ENCODE results near the gene NEK5. TPM values are rescaled to one million over a fixed set of nuclear protein-coding genes. Genes with fewer than 3 reads are reported as not detected.
"Not testable (repeated sequence)": the region's sequence is repeated elsewhere in the genome, so short reads cannot be mapped to it uniquely, and the experiment has no call there.

Gene NEK5
- not detected for total RNA-seq

GRCh38 chr13:52128714-52129700 lies at the start of gene NEK5:
TSS of gene NEK5 (minus strand) at chr13:52129073. CDS start at chr13:52127482, 1,591 bp downstream.
- Histone ChIP-seq H3K4me3 (peak within 1 kb of the TSS; percentile 68 to 78), H3K27ac (peak within 1 kb of the TSS; percentile 36 to 41), H3K36me3 (peaks cover 8 to 20% of the 10 kb centered on the region in 2 donors), H3K9me3 (no peaks in the 10 kb centered on the region), H3K4me1 (peaks cover 0 to 3% of the 10 kb centered on the region in 2 donors), H3K27me3 (no peaks in the 10 kb centered on the region)
- intact Hi-C loops (cut with DNase I) = loop anchor here (1.0 to 5.0 kb wide), 4 partner anchors 117 to 314 kb away; partner anchors contain the start of genes ALG11 and TMEM272
- peak in 1 of 2 donors; percentile 78 for DNase-seq (ENCODE audit: low spot score in 2 of 2)
- TF ChIP-seq CTCF (IDR thresholded peaks at IDR 0.05) = peak; percentile 44 to 85 (median 75)

- Histone ChIP-seq H3K4me3 (no peak overlapping the region), H3K36me3 (peaks cover 11 to 25% of the 10 kb centered on the region in 2 donors), H3K27ac (no peak overlapping the region), H3K27me3 (no peaks in the 10 kb centered on the region), H3K4me1 (no peaks in the 10 kb centered on the region), H3K9me3 (no peaks in the 10 kb centered on the region)
- no peak for DNase-seq (ENCODE audit: low spot score in 2 of 2)
- intact Hi-C loops (cut with DNase I) = no loop called here
- TF ChIP-seq CTCF (IDR thresholded peaks at IDR 0.05) = no peak
These were observed 48.4 kb upstream of the NEK5 start for GRCh38 chr13:52177276-52177675.

- H3K27ac ChIP-seq; H3K4me1 ChIP-seq; H3K27me3 ChIP-seq; H3K4me3 ChIP-seq; intact Hi-C loops (cut with DNase I); H3K9me3 ChIP-seq; DNase-seq (ENCODE audit: low spot score in 2 of 2): not testable (repeated sequence)
- peaks cover 21 to 38% of the 10 kb centered on the region in 2 donors for H3K36me3 ChIP-seq
These were observed 45.1 kb upstream of the NEK5 start for GRCh38 chr13:52173970-52174369.

- H3K36me3 ChIP-seq = peaks cover 27 to 44% of the 10 kb centered on the region in 2 donors
- no peak overlapping the region for H3K27ac ChIP-seq
- no peak for TF ChIP-seq CTCF (IDR thresholded peaks at IDR 0.05)
- no peaks in the 10 kb centered on the region for H3K9me3 ChIP-seq
- intact Hi-C loops (cut with DNase I) = no loop called here
- no peak for DNase-seq (ENCODE audit: low spot score in 2 of 2)
- no peaks in the 10 kb centered on the region for H3K4me1 ChIP-seq
- no peaks in the 10 kb centered on the region for H3K27me3 ChIP-seq
- no peak overlapping the region for H3K4me3 ChIP-seq
These were observed 44.5 kb upstream of the NEK5 start for GRCh38 chr13:52173373-52173772.

- DNase-seq (ENCODE audit: low spot score in 2 of 2); H3K4me1 ChIP-seq; H3K9me3 ChIP-seq; intact Hi-C loops (cut with DNase I); H3K27me3 ChIP-seq; H3K27ac ChIP-seq; H3K4me3 ChIP-seq: not testable (repeated sequence)
- H3K36me3 ChIP-seq = peaks cover 31 to 53% of the 10 kb centered on the region in 2 donors
These were observed 42.8 kb upstream of the NEK5 start for GRCh38 chr13:52171686-52172085.

GRCh38 chr13:52170828-52171391 lies 42.0 kb upstream of the NEK5 start:
- H3K27ac ChIP-seq; H3K27me3 ChIP-seq; H3K9me3 ChIP-seq; intact Hi-C loops (cut with DNase I); DNase-seq (ENCODE audit: low spot score in 2 of 2); H3K4me3 ChIP-seq; H3K4me1 ChIP-seq: not testable (repeated sequence)
- H3K36me3 ChIP-seq = peaks cover 37 to 56% of the 10 kb centered on the region in 2 donors

- Histone ChIP-seq H3K36me3 (peaks cover 38 to 49% of the 10 kb centered on the region in 2 donors), H3K9me3 (no peaks in the 10 kb centered on the region), H3K27ac (no peak overlapping the region), H3K4me3 (no peak overlapping the region), H3K27me3 (no peaks in the 10 kb centered on the region), H3K4me1 (no peaks in the 10 kb centered on the region)
- intact Hi-C loops (cut with DNase I) = no loop called here
- TF ChIP-seq CTCF (IDR thresholded peaks at IDR 0.05) = no peak
- DNase-seq (ENCODE audit: low spot score in 2 of 2) = no peak
These were observed 41.0 kb upstream of the NEK5 start for GRCh38 chr13:52169839-52170238.

Data from ascending aorta (tissue), 2 donors.